ENCODE results near the gene BAG5.
"Not testable (repeated sequence)": the region's sequence is repeated elsewhere in the genome, so short reads cannot be mapped to it uniquely, and the experiment has no call there.

BAG5 gene

GRCh38 chr14:103562429-103563225 lies at the start of gene BAG5, which contains the start of gene COA8:
BAG5 (minus strand) TSS chr14:103562657; CDS start chr14:103561164, 1,493 bp downstream.
COA8 (plus strand) TSS chr14:103562960; CDS start chr14:103563002, 42 bp downstream.
- DNase-seq (ENCODE audit: low read depth, low spot score), result peak; percentile 95

GRCh38 chr14:103611215-103611614 lies 48.8 kb upstream of the BAG5 start:
- no peak for DNase-seq (ENCODE audit: low read depth, low spot score)

GRCh38 chr14:103609081-103609480 lies 46.6 kb upstream of the BAG5 start:
- DNase-seq (ENCODE audit: low read depth, low spot score), result not testable (repeated sequence)

GRCh38 chr14:103607822-103608221 lies 45.4 kb upstream of the BAG5 start:
- no peak for DNase-seq (ENCODE audit: low read depth, low spot score)

- peak; percentile 83 for DNase-seq (ENCODE audit: low read depth, low spot score)
Measured at GRCh38 chr14:103606963-103607668, 44.7 kb upstream of the BAG5 start.

- DNase-seq (ENCODE audit: low read depth, low spot score), result no peak
Measured at GRCh38 chr14:103604620-103605019, 42.2 kb upstream of the BAG5 start.

- DNase-seq (ENCODE audit: low read depth, low spot score), result no peak
Measured at GRCh38 chr14:103600503-103600902, 38.0 kb upstream of the BAG5 start.

GRCh38 chr14:103597623-103598377 lies 35.3 kb upstream of the BAG5 start:
- peak; percentile 80 for DNase-seq (ENCODE audit: low read depth, low spot score)

GRCh38 chr14:103594265-103594664 lies 31.8 kb upstream of the BAG5 start:
- DNase-seq (ENCODE audit: low read depth, low spot score), result peak; percentile 90

GRCh38 chr14:103593577-103593976 lies 31.1 kb upstream of the BAG5 start:
- no peak for DNase-seq (ENCODE audit: low read depth, low spot score)

- no peak for DNase-seq (ENCODE audit: low read depth, low spot score)
Measured at GRCh38 chr14:103584326-103584915, 22.0 kb upstream of the BAG5 start.

GRCh38 chr14:103581954-103582703 lies 19.7 kb upstream of the BAG5 start:
- DNase-seq (ENCODE audit: low read depth, low spot score), result no peak

- DNase-seq (ENCODE audit: low read depth, low spot score), result no peak
Measured at GRCh38 chr14:103581206-103581605, 18.7 kb upstream of the BAG5 start.

- no peak for DNase-seq (ENCODE audit: low read depth, low spot score)
Measured at GRCh38 chr14:103578401-103579075, 16.1 kb upstream of the BAG5 start.

GRCh38 chr14:103576371-103577024 lies 14.0 kb upstream of the BAG5 start:
- DNase-seq (ENCODE audit: low read depth, low spot score), result peak; percentile 94

GRCh38 chr14:103574707-103575285 lies 12.3 kb upstream of the BAG5 start:
- DNase-seq (ENCODE audit: low read depth, low spot score), result no peak

- no peak for DNase-seq (ENCODE audit: low read depth, low spot score)
Measured at GRCh38 chr14:103574104-103574503, 11.6 kb upstream of the BAG5 start.

GRCh38 chr14:103569408-103569807 lies 7.0 kb upstream of the BAG5 start:
- no peak for DNase-seq (ENCODE audit: low read depth, low spot score)

GRCh38 chr14:103568952-103569351 lies 6.5 kb upstream of the BAG5 start:
- no peak for DNase-seq (ENCODE audit: low read depth, low spot score)

Measured in astrocyte of the hippocampus (primary cell).